ENCODE results near the gene SERPINE1.

The SERPINE1 gene

DNA sequence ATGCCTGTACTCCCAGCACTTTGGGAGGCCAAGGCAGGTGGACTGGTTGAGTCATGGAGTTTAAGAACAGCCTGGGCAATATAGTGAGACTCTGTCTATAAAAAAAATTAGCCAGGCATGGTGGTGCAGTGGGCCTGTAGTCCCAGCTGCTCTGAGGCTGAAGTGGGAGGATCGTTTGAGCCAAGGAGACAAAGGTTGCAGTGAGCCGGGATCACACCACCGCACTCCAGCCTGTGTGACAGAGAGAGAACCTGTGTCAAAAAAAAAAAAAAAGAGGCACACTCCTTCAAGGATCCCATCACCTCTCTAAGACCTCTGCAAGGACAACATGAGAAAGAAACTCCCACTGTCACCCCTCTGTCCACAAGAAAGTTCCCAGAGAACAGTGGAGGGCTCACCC is 48.8 kb downstream of the SERPINE1 start:
- peaks cover 3% of the 10 kb centered on the region for H3K9me3 Mint-ChIP-seq
- H3K27me3 Mint-ChIP-seq = peaks cover 99% of the 10 kb centered on the region
- no peaks in the 10 kb centered on the region for H3K36me3 Mint-ChIP-seq
- ATAC-seq = no peak
- no peak overlapping the region for H3K4me3 Mint-ChIP-seq
- peaks cover 65% of the 10 kb centered on the region for H3K4me1 Mint-ChIP-seq
- H3K27ac Mint-ChIP-seq = no peak overlapping the region

- no peak for ATAC-seq
- H3K9me3 Mint-ChIP-seq = peaks cover 3% of the 10 kb centered on the region
- no peak overlapping the region for H3K27ac Mint-ChIP-seq
- no peaks in the 10 kb centered on the region for H3K36me3 Mint-ChIP-seq
- H3K4me1 Mint-ChIP-seq = peaks cover 48% of the 10 kb centered on the region
- H3K27me3 Mint-ChIP-seq = peaks cover 94% of the 10 kb centered on the region
- H3K4me3 Mint-ChIP-seq = no peak overlapping the region
Observed at GRCh38 chr7:101177644-101178043, 50.7 kb downstream of the SERPINE1 start.

GRCh38 chr7:101179117-101179516 is 52.2 kb downstream of the SERPINE1 start:
- ATAC-seq = peak; percentile 45
- peaks cover 83% of the 10 kb centered on the region for H3K27me3 Mint-ChIP-seq
- no peaks in the 10 kb centered on the region for H3K36me3 Mint-ChIP-seq
- peak overlapping the region; percentile 42 for H3K27ac Mint-ChIP-seq
- peaks cover 1% of the 10 kb centered on the region for H3K9me3 Mint-ChIP-seq
- peak overlapping the region; percentile 73 for H3K4me3 Mint-ChIP-seq
- peaks cover 35% of the 10 kb centered on the region for H3K4me1 Mint-ChIP-seq

- H3K4me3 Mint-ChIP-seq = no peak overlapping the region
- H3K36me3 Mint-ChIP-seq = no peaks in the 10 kb centered on the region
- H3K9me3 Mint-ChIP-seq = no peaks in the 10 kb centered on the region
- ATAC-seq = no peak
- peaks cover 82% of the 10 kb centered on the region for H3K27me3 Mint-ChIP-seq
- H3K4me1 Mint-ChIP-seq = peaks cover 29% of the 10 kb centered on the region
- no peak overlapping the region for H3K27ac Mint-ChIP-seq
Observed at GRCh38 chr7:101179713-101180112, 52.8 kb downstream of the SERPINE1 start.

DNA sequence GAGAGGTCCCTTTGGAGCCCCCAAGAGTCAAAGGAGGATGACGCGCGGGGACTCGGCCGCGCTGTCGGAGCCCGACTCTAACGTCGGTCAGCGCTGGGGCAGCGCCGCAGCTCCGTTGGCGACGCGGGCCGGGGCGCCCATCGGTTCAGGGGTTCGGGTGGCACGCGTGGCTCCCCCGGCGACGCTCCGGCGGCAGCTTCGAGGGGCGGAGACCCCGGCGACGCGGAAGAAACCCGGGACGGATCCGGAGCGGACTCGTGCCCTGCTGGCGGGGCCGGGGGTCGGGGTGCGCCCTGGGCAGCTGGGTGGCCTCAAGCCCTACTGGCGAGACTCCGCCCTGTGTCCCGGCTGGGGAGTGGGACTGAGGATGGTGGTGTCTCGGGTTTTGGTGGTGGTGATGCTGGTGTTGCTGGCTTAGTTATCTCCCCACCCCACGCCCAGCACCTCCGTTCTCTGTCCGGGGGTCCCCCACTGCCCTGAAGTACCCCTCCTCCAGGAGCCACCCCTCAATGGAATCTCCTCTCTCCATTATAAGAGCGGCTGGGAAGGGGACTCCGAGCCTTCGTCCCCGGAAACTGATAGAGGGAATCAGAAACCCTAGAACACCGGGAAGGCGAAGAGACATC is 53.3 kb downstream of the SERPINE1 start, which contains the start of gene NAT16:
Gene NAT16 (minus strand): TSS at position 164 of the 626 bp plus-strand sequence. CDS start 5,486 bp downstream, outside the sequence.
- Mint-ChIP-seq H3K4me3 (peak within 1 kb of the TSS; percentile 73), H3K36me3 (no peaks in the 10 kb centered on the region), H3K4me1 (peaks cover 23% of the 10 kb centered on the region), H3K27me3 (peaks cover 82% of the 10 kb centered on the region), H3K9me3 (no peaks in the 10 kb centered on the region), H3K27ac (peak within 1 kb of the TSS; percentile 42)
- ATAC-seq = peak; percentile 47

DNA sequence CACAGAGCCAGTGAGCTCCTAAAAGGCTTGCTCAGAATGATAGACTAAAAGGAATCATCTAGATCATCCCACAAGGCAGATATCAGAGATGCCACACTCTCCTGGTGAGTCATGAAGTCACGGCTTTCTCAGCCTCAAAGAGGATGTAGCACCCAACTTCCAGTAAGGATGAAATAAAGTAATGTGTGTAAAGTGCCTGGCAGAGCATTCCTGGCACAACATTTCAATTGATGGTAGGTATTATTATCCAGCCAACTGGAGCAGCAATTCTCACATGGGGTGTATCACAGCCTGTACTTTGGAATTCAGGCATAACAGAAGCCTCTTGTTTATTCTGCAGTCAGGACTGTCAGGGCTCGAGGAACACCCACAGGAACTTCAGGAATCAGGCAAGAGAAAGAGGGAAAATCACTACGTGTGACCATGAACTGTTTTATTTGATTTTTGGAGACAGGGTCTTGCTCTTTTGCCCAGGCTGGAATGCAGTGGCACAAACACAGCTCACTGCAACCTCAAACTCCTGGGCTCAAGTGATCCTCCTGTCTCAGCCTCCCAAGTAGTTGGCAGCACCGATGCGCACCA is 58.4 kb downstream of the SERPINE1 start:
- H3K4me1 Mint-ChIP-seq = peaks cover 5% of the 10 kb centered on the region
- ATAC-seq = no peak
- no peak overlapping the region for H3K27ac Mint-ChIP-seq
- H3K9me3 Mint-ChIP-seq = no peaks in the 10 kb centered on the region
- H3K4me3 Mint-ChIP-seq = no peak overlapping the region
- no peaks in the 10 kb centered on the region for H3K36me3 Mint-ChIP-seq
- peaks cover 35% of the 10 kb centered on the region for H3K27me3 Mint-ChIP-seq

GRCh38 chr7:101186194-101186593 is 59.3 kb downstream of the SERPINE1 start:
- H3K9me3 Mint-ChIP-seq = no peaks in the 10 kb centered on the region
- H3K36me3 Mint-ChIP-seq = no peaks in the 10 kb centered on the region
- peaks cover 27% of the 10 kb centered on the region for H3K27me3 Mint-ChIP-seq
- H3K27ac Mint-ChIP-seq = no peak overlapping the region
- no peak overlapping the region for H3K4me3 Mint-ChIP-seq
- H3K4me1 Mint-ChIP-seq = no peaks in the 10 kb centered on the region
- ATAC-seq = no peak

- no peak overlapping the region for H3K27ac Mint-ChIP-seq
- peaks cover 24% of the 10 kb centered on the region for H3K27me3 Mint-ChIP-seq
- peak; percentile 53 for ATAC-seq
- no peak overlapping the region for H3K4me3 Mint-ChIP-seq
- H3K4me1 Mint-ChIP-seq = no peaks in the 10 kb centered on the region
- H3K36me3 Mint-ChIP-seq = no peaks in the 10 kb centered on the region
- H3K9me3 Mint-ChIP-seq = no peaks in the 10 kb centered on the region
Observed at GRCh38 chr7:101186844-101187428, 60.0 kb downstream of the SERPINE1 start.

All from stimulated activated memory B cell treated with anti-CD40 and anti-IgM and Interleukin-4, amounts not matched to agents 10 μg/mL and 1 μg/mL and 100 μg/mL, for 72 hours (primary cell).